ENCODE measurements around the gene LRIT1. TPM values are rescaled to one million over a fixed set of nuclear protein-coding genes. Genes with fewer than 3 reads are reported as not detected.

LRIT1 gene
- total RNA-seq, 1 donor from 2014 or later, result not detected

DNA sequence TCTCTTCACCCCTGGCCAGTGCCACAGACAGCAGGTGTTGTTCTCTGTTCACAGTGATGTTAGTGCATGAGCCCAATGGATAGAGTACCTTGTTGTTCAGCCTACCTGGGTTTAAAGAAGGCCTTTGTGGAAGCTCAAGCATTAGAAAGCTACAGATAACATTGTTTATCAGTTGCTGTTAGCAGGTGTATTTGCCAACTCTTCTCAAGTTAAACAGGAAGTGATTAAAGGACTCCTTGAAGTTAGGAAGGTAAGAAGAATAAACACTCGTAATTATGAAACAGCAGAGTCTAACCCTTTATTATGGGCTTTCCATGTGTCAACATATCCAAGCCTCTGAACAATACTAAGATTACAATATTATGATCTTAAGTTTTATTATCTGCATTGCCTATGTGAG is 29.4 kb upstream of the LRIT1 start:
- no peaks in the 10 kb centered on the region for H3K36me3 ChIP-seq
- H3K9me3 ChIP-seq, result no peaks in the 10 kb centered on the region
- H3K4me1 ChIP-seq, result no peaks in the 10 kb centered on the region
- no peak for DNase-seq (ENCODE audit: low spot score in 2 of 2)
- intact Hi-C loops (cut with DNase I), result no loop called here
- no peaks in the 10 kb centered on the region for H3K27me3 ChIP-seq
- TF ChIP-seq, protein P1, sequence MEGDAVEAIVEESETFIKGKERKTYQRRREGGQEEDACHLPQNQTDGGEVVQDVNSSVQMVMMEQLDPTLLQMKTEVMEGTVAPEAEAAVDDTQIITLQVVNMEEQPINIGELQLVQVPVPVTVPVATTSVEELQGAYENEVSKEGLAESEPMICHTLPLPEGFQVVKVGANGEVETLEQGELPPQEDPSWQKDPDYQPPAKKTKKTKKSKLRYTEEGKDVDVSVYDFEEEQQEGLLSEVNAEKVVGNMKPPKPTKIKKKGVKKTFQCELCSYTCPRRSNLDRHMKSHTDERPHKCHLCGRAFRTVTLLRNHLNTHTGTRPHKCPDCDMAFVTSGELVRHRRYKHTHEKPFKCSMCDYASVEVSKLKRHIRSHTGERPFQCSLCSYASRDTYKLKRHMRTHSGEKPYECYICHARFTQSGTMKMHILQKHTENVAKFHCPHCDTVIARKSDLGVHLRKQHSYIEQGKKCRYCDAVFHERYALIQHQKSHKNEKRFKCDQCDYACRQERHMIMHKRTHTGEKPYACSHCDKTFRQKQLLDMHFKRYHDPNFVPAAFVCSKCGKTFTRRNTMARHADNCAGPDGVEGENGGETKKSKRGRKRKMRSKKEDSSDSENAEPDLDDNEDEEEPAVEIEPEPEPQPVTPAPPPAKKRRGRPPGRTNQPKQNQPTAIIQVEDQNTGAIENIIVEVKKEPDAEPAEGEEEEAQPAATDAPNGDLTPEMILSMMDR (IDR thresholded peaks at IDR 0.05), result no peak
- H3K4me3 ChIP-seq, result no peak overlapping the region
- no peak overlapping the region for H3K27ac ChIP-seq

DNA sequence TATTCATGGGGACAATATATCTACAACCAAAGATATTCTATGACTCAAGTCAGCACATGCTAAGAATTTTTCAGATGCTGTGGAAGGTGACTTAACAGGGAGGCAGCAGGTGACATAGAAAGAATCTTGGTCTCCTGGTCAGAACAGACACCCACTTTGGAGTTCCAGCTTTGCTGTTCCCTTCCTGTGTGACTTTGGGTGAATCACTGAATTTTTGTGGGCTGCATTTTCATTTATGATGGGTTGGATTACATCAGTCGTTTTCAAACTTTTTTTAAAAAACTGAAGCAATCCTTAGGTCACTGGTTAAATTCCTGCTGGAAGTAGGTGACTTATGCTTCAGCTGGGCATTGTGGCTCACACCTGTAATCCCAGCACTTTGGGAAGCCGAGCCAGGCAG is 28.4 kb upstream of the LRIT1 start:
- intact Hi-C loops (cut with DNase I), result loop anchor here (5.0 kb wide), 1 partner anchor 83 kb away; no protein-coding TSS in a partner anchor
- DNase-seq (ENCODE audit: low spot score in 2 of 2), result no peak
- Histone ChIP-seq H3K4me3 (no peak overlapping the region), H3K4me1 (no peaks in the 10 kb centered on the region), H3K27ac (no peak overlapping the region), H3K36me3 (no peaks in the 10 kb centered on the region), H3K9me3 (no peaks in the 10 kb centered on the region), H3K27me3 (no peaks in the 10 kb centered on the region)
- TF ChIP-seq, protein P1 (IDR thresholded peaks at IDR 0.05), result no peak

DNA sequence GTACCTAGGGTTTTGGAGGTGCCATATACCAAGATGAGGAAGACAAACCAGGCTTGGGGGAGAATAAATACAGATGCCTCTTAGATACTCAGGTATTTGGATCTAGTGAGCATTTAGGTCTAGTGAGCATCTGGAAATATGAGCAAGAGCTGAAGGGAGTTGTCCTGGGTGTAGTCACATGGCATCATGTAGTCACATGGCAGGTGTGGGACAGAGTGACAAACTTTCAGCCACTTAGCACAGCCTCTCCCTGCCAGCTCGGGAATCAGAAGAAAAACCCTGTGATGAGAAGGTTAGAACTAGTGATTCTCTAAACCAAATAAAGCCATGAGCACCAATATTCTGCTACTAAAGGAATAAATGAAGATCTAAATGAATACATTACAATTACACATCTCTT is 27.8 kb upstream of the LRIT1 start:
- TF ChIP-seq, protein P1 (IDR thresholded peaks at IDR 0.05), result no peak
- intact Hi-C loops (cut with DNase I), result loop anchor here (5.0 kb wide), 1 partner anchor 83 kb away; no protein-coding TSS in a partner anchor
- Histone ChIP-seq H3K4me3 (no peak overlapping the region), H3K27me3 (no peaks in the 10 kb centered on the region), H3K4me1 (no peaks in the 10 kb centered on the region), H3K9me3 (no peaks in the 10 kb centered on the region), H3K36me3 (no peaks in the 10 kb centered on the region), H3K27ac (no peak overlapping the region)
- DNase-seq (ENCODE audit: low spot score in 2 of 2), result no peak

DNA sequence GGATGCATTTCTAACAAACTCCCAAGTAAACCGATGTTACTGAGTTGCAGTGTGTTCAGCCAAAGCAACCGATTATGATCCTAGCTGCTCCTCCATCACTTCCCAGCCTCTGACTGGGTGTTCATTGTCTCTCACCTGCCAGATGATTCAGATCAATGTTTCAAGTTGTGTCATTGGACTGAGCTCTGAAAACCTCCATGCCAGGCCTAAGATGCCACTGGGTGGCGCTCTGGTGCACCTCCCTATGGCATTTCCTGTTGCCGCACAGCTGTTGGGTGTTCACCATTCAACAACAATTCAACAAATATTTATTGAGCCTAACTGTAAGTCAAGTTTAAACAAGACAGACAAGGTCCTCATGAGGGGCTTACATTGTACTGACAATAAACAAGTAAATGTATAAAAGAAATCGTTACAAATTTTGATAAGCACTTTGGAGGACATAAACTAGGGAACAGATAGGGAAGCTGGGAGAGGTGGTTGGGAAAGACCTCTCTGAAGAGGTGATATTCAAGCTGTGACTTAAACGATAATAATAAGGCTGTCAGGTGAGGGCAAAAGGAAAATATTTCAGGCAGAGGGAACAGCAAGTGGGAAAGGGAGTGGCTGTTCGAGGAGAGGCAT is 26.3 kb upstream of the LRIT1 start:
- Histone ChIP-seq H3K27ac (no peak overlapping the region), H3K4me1 (no peaks in the 10 kb centered on the region), H3K4me3 (no peak overlapping the region), H3K36me3 (no peaks in the 10 kb centered on the region), H3K9me3 (no peaks in the 10 kb centered on the region), H3K27me3 (peaks cover 4% of the 10 kb centered on the region)
- intact Hi-C loops (cut with DNase I), result loop anchor here (5.0 kb wide), 1 partner anchor 85 kb away; no protein-coding TSS in a partner anchor
- no peak for DNase-seq (ENCODE audit: low spot score in 2 of 2)
- TF ChIP-seq, protein P1 (IDR thresholded peaks at IDR 0.05), result peak; percentile 14 to 39 (median 27)

DNA sequence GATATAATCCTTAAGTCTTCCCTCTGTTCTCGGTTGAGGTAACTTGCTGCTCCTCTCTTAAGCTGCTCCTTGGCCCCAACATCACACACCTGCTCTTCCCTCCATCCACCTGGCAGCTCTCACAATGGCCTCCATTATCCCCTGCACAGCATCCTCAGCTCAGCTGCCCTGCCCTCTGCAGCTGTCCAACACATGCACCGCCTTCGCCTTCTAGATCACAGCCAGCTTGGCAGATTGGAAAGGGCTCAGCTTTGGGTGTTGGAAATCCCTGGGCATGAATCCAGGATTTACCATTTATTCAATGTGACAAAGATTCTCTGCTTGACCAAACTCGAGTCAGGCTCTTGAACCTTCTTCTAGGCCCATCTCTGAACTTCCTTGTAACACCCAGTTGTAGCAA is 24.1 kb upstream of the LRIT1 start:
- Histone ChIP-seq H3K4me1 (no peaks in the 10 kb centered on the region), H3K36me3 (no peaks in the 10 kb centered on the region), H3K4me3 (no peak overlapping the region), H3K27ac (no peak overlapping the region), H3K27me3 (peaks cover 4% of the 10 kb centered on the region), H3K9me3 (no peaks in the 10 kb centered on the region)
- intact Hi-C loops (cut with DNase I), result loop anchor here (5.0 kb wide), 1 partner anchor 87 kb away; no protein-coding TSS in a partner anchor
- TF ChIP-seq, protein P1 (IDR thresholded peaks at IDR 0.05), result no peak
- DNase-seq (ENCODE audit: low spot score in 2 of 2), result no peak

Measured in ascending aorta (tissue), 2 donors.